PC-9 (cell line): ENCODE results near the gene DDAH1. TPM values are rescaled to one million over a fixed set of nuclear protein-coding genes. Genes with fewer than 3 reads are reported as not detected.

Experiments used
- BruUV-seq: library from RNA; stranded (reverse); fragments of 400-500 nt; replicated peaks from 2 replicates; lab custom pipeline; 2021; lab: Mats Ljungman, UMichigan
- CTCF ChIA-PET: fragments of 300-600 bp; sonication (Branson Sonifier 250); formaldehyde crosslinking; loops from one replicate; lab custom pipeline; 2022; ENCODE audit warnings: antibody characterized with exemption; lab: Charles Lee
- POLR2A ChIA-PET: fragments of 300-600 bp; sonication (Branson Sonifier 250); formaldehyde crosslinking; loops from one replicate; lab custom pipeline; 2022; ENCODE audit warnings: antibody characterized with exemption; ENCODE audit not compliant: unreplicated experiment; lab: Charles Lee
- DNase-seq, 2 experiments: peaks; one replicate each; pipeline versions ENCODE4 v3.0.0 to v3.0.0-alpha.2; 2015 to 2022; ENCODE audit warnings: mixed read lengths in 1 of 2
- H2AFZ ChIP-seq: fragments of 200-600 bp; sonication (generic); 2 replicates; pipeline ENCODE4 v1.8.1; 2017; ENCODE audit warnings: antibody characterized with exemption
- H3F3A ChIP-seq: fragments of 200-600 bp; sonication (generic); 2 replicates; pipeline ENCODE4 v1.8.1; 2017; ENCODE audit warnings: antibody characterized with exemption, mild to moderate bottlenecking, low read depth; ENCODE audit not compliant: insufficient read depth
- H3K27ac ChIP-seq: fragments of 200-600 bp; sonication (generic); 2 replicates; pipeline ENCODE4 v1.6.1; 2016; ENCODE audit warnings: mixed run types
- H3K27me3 ChIP-seq: fragments of 200-600 bp; sonication (generic); 2 replicates; pipeline ENCODE4 v1.6.1; 2016; ENCODE audit warnings: low read depth, mixed run types; ENCODE audit not compliant: insufficient read depth
- H3K36me3 ChIP-seq: fragments of 200-600 bp; sonication (generic); 2 replicates; pipeline ENCODE4 v1.6.1; 2016; ENCODE audit warnings: low read depth, mixed run types
- H3K4me1 ChIP-seq: fragments of 200-600 bp; sonication (generic); replicated peaks from 2 replicates; pipeline ENCODE4 v1.6.1; 2016; ENCODE audit warnings: mixed run types; ENCODE audit not compliant: insufficient read depth
- H3K4me2 ChIP-seq: fragments of 200-600 bp; sonication (generic); 2 replicates; pipeline ENCODE4 v1.6.1; 2017; ENCODE audit warnings: mixed run types
- H3K4me3 ChIP-seq: fragments of 200-600 bp; sonication (generic); 2 replicates; pipeline ENCODE4 v1.6.1; 2016; ENCODE audit warnings: mixed run types
- H3K79me2 ChIP-seq: fragments of 200-600 bp; sonication (generic); 2 replicates; pipeline ENCODE4 v1.6.1; 2017; ENCODE audit warnings: low read depth, mixed run types
- H3K9me2 ChIP-seq: fragments of 200-600 bp; sonication (generic); 2 replicates; pipeline ENCODE4 v1.8.1; 2017; ENCODE audit warnings: mild to moderate bottlenecking; ENCODE audit not compliant: insufficient read depth
- H3K9me3 ChIP-seq: fragments of 200-600 bp; sonication (generic); 2 replicates; pipeline ENCODE4 v1.8.1; 2016; ENCODE audit warnings: low read depth; ENCODE audit not compliant: insufficient read depth
- H4K20me1 ChIP-seq: fragments of 200-600 bp; sonication (generic); 2 replicates; pipeline ENCODE4 v1.8.1; 2017; ENCODE audit not compliant: insufficient read depth
- EZH2 ChIP-seq: fragments of 200-600 bp; sonication (generic); IDR thresholded peaks from 2 replicates; pipeline ENCODE4 v1.8.0; 2017; ENCODE audit warnings: antibody characterized with exemption, low read depth
- intact Hi-C: fragments of 100-400 bp; cut with micrococcal nuclease; formaldehyde crosslinking; loops from one replicate; pipeline ENCODE4 v1.10.0; 2022; ENCODE audit not compliant: unreplicated experiment
- total RNA-seq: library from RNA; stranded (reverse); gene quantifications from 2 replicates; pipeline ENCODE4 v1.2.3, GENCODE V29; 2021
- TF ChIP-seq, protein P1 (sequence below): fragments of 200-600 bp; sonication (generic); conservative IDR thresholded peaks from 2 replicates; pipeline ENCODE4 v1.6.1; 2017; ENCODE audit warnings: mixed run types, antibody characterized with exemption, mild to moderate bottlenecking, moderate library complexity

Gene DDAH1
- total RNA-seq, 1 experiment from 2014 or later: 31.9 TPM

DNA sequence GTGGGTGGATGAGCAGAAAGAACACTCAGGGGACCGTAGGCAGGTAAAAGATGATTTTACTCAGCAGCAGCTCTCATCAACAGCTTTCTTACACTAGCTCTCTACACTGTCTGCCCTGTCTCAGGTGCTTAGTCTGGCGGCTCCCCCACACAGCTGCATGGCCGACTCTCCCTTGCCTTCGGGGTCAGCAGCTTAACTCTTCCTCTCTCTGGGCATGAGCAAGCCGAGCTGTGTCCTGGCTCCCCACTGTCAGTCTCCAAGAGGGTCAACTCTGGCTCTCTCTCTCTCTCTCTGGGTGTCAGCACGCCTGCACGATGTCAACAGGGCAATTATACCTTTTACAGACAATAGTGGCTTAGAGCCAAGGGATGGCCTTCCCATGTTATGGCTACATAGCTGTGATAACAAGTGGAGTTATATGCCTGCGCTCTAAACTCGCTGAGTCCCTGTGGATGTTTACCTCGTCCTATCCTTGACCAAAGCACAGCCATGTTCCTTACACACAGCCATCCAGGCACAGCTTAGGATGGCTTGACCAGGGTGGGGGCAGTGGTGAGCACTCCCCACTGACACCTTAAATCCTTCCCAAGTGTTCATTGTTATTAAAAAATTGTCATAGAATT is 185.4 kb downstream of the DDAH1 start:
- H3K4me1 ChIP-seq: peaks cover 38% of the 10 kb centered on the region
- H3K36me3 ChIP-seq: peaks cover 6% of the 10 kb centered on the region
- ChIA-PET CTCF (no interaction called here), POLR2A (interaction anchor here (0.6 kb wide), 1 partner anchor 1712 kb away, joined by 3 read pairs; no protein-coding TSS in a partner anchor)
- H3K79me2 ChIP-seq: peaks cover 24% of the 10 kb centered on the region
- H3K4me3 ChIP-seq: peak overlapping the region; percentile 20; the same call in 1 of the 2 replicates
- no peaks in the 10 kb centered on the region for H3K9me2 ChIP-seq
- DNase-seq: no peak
- intact Hi-C loops: no loop called here
- H2AFZ ChIP-seq: no peak overlapping the region
- peaks cover 8% of the 10 kb centered on the region; the same call in 1 of the 2 replicates for H4K20me1 ChIP-seq
- H3K27ac ChIP-seq: peak overlapping the region; percentile 86
- no peaks in the 10 kb centered on the region for H3K27me3 ChIP-seq
- TF ChIP-seq, protein P1, sequence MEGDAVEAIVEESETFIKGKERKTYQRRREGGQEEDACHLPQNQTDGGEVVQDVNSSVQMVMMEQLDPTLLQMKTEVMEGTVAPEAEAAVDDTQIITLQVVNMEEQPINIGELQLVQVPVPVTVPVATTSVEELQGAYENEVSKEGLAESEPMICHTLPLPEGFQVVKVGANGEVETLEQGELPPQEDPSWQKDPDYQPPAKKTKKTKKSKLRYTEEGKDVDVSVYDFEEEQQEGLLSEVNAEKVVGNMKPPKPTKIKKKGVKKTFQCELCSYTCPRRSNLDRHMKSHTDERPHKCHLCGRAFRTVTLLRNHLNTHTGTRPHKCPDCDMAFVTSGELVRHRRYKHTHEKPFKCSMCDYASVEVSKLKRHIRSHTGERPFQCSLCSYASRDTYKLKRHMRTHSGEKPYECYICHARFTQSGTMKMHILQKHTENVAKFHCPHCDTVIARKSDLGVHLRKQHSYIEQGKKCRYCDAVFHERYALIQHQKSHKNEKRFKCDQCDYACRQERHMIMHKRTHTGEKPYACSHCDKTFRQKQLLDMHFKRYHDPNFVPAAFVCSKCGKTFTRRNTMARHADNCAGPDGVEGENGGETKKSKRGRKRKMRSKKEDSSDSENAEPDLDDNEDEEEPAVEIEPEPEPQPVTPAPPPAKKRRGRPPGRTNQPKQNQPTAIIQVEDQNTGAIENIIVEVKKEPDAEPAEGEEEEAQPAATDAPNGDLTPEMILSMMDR: no peak
- no peak for TF ChIP-seq EZH2
- BruUV-seq: no TSS peak
- peaks cover 34% of the 10 kb centered on the region for H3F3A ChIP-seq
- H3K9me3 ChIP-seq: peaks cover 4% of the 10 kb centered on the region
- peak overlapping the region; percentile 69 for H3K4me2 ChIP-seq

DNA sequence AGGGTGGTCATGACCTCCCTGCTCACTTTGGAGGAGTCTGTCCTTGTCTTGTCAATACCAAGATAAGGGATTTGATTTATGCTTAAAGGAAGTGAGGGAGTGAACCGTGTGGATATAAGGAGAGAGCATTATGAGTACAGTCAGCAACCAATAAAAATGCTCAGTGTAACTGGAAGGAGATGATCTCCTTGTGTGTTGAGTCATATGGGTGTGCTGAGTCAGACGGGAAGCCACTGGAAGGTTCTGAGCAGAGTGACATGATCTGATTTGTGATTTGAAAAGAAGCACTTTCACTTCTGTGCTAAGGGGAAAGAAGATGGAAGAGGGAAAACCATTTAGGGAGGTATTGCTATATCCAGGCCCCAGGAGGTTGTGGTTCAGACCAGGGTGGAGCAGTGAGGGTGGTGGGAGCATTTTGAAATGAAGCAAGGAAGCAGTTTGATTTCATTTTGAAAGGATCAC is 186.1 kb downstream of the DDAH1 start:
- ChIA-PET POLR2A (interaction anchor here (0.6 kb wide), 1 partner anchor 1712 kb away, joined by 3 read pairs; no protein-coding TSS in a partner anchor), CTCF (no interaction called here)
- H3K27me3 ChIP-seq: no peaks in the 10 kb centered on the region
- peaks cover 31% of the 10 kb centered on the region for H3K79me2 ChIP-seq
- H2AFZ ChIP-seq: no peak overlapping the region
- H3F3A ChIP-seq: peaks cover 41% of the 10 kb centered on the region
- DNase-seq: peak; percentile 38 to 94
- H3K9me3 ChIP-seq: peaks cover 4% of the 10 kb centered on the region
- H3K4me3 ChIP-seq: peak overlapping the region; percentile 20; the same call in 1 of the 2 replicates
- no peaks in the 10 kb centered on the region for H3K9me2 ChIP-seq
- H3K4me1 ChIP-seq: peaks cover 45% of the 10 kb centered on the region
- peaks cover 12% of the 10 kb centered on the region for H3K36me3 ChIP-seq
- H3K27ac ChIP-seq: peak overlapping the region; percentile 86
- no TSS peak for BruUV-seq
- intact Hi-C loops: no loop called here
- peak overlapping the region; percentile 69 for H3K4me2 ChIP-seq
- H4K20me1 ChIP-seq: peaks cover 13% of the 10 kb centered on the region; the same call in 1 of the 2 replicates
- no peak for TF ChIP-seq EZH2
- TF ChIP-seq, protein P1: no peak

DNA sequence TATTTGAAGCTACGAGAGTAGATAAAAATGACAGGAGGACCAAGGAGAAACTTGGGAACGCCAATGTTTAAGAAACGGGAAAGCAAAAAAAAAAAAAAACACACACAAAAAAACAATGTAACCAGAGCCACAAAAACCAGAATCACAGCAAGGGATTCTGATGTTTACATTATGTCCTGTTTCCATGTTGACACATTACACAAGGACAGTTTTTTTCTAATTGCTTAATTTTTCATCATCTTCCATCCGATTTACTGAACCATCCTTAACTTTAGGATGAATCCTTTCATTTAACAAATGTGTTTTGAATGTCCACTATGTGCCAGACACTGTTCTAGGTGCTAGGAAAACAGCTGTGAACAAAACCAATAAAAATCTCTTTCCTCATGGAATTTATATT is 187.2 kb downstream of the DDAH1 start:
- intact Hi-C loops: no loop called here
- DNase-seq: no peak
- CTCF ChIA-PET: no interaction called here
- no peak for TF ChIP-seq EZH2
- TF ChIP-seq, protein P1: no peak
- H3K27me3 ChIP-seq: no peaks in the 10 kb centered on the region
- H3K9me3 ChIP-seq: peaks cover 4% of the 10 kb centered on the region
- H3K9me2 ChIP-seq: no peaks in the 10 kb centered on the region
- H3K4me3 ChIP-seq: no peak overlapping the region; the same call in 1 of the 2 replicates
- H3K4me2 ChIP-seq: peak overlapping the region; percentile 79
- peaks cover 14% of the 10 kb centered on the region for H3K36me3 ChIP-seq
- peaks cover 54% of the 10 kb centered on the region for H3K4me1 ChIP-seq
- POLR2A ChIA-PET: interaction anchor here (0.6 kb wide), 1 partner anchor 303 kb away, joined by 5 read pairs; the partner anchor contains the start of gene CCN1
- peaks cover 45% of the 10 kb centered on the region for H3F3A ChIP-seq
- H3K27ac ChIP-seq: peak overlapping the region; percentile 86
- H2AFZ ChIP-seq: no peak overlapping the region
- BruUV-seq: no TSS peak
- H3K79me2 ChIP-seq: peaks cover 42% of the 10 kb centered on the region
- H4K20me1 ChIP-seq: peaks cover 14% of the 10 kb centered on the region; the same call in 1 of the 2 replicates
